Stimulated activated CD8-positive, alpha-beta memory T cell treated with anti-CD3 and anti-CD28 coated beads, Interleukin-12 subunit alpha, Interleukin-12 subunit beta, amount 100 ng/mL, for 1 hour (primary cell): ENCODE measurements around the gene LDLRAD3.

Experiments
- DNase-seq: peaks from one replicate; pipeline ENCODE4 v3.0.0-alpha.2; 2020; ENCODE audit warnings: low read depth

LDLRAD3 gene

DNA sequence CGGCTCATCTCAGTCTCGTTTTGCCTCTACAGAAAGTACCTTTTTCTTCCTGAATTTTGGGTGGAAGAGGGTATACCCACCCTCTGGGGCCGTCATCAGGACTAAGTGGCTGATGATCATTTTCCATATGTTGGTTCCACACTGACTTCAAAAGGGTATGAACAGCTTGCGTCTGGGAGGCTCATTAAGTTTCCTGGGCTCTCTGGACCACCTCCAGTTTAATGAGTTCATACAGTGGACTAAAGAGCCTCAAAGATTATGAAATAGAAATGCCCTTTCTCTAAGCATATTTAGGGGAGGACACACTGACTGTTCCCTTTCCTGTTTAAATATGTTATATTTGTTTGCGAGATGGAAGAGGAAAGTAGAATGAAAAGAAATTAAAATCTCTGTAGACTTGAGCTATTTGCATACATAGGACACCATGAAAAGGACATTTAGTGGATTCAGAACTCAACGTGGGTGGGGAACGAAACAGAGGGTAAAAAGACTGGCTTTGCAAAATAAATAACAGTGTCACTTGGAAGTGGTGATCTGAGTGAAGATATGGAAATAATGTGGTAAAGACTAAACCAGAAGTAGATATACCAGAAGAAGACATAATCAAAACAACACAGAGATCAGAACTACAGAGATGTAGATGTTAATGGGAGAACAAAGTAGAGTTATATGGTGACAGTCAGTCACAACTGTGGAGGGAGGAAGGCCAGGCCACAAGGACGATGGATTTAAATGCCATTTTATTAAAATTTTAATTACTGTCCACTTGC is 18.7 kb downstream of the LDLRAD3 start:
- no peak for DNase-seq

DNA sequence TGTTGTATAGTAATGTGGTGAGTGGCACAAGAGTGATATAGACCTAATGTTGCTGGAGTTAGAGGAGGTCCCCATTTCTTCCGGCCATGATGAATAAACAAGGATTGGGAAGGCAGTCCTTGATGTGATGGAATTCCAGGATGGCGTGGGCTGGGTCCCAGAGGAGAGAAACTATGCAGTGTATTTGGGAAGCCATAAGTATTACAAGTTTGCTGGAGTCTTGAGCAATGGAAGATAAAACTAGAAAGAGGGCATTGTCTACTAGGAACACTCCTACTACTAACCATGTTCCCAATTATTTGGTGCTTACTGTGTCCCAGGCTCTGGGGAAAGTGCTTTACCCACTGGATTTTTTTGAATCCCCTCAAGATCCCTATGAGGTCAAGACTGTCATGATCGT is 20.0 kb downstream of the LDLRAD3 start:
- DNase-seq: no peak

DNA sequence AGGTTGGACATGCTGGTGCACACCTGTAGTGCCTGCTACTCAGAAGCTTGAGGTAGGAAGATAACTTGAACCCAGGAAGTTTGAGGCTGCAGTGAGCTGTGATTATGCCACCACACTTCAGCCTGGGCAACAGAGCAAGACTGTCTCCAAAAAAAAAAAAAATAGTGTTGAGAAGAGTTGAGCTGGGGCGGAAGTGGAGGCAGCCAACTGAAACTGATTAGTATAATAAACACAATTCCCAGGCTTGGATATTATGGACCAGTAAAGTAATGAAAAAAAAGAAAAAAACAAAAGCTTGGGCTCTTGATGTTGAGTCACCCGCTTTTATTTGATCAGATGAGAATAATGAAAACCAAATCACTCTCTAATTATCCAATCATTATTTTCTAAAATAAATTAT is 21.0 kb downstream of the LDLRAD3 start:
- DNase-seq: no peak

DNA sequence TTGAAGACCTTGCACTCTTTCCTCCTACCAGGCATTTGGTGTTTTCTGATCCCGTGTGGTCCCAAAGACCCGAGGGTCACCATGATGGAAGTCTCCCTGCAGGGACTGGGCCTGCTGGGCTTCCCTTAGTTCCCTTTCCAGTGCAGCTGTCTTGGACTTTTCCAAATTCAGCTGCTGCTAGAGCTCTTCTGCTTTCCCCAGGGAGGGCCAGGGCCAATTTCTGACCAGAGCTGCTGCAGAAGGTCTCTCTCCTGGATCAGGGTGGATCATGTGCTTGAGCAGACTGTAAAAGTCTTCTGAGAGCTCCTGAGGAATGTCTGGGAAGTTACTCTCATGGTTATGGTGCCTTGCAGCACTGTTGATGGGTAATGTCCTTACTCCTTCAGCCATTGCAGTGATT is 23.2 kb downstream of the LDLRAD3 start:
- no peak for DNase-seq

DNA sequence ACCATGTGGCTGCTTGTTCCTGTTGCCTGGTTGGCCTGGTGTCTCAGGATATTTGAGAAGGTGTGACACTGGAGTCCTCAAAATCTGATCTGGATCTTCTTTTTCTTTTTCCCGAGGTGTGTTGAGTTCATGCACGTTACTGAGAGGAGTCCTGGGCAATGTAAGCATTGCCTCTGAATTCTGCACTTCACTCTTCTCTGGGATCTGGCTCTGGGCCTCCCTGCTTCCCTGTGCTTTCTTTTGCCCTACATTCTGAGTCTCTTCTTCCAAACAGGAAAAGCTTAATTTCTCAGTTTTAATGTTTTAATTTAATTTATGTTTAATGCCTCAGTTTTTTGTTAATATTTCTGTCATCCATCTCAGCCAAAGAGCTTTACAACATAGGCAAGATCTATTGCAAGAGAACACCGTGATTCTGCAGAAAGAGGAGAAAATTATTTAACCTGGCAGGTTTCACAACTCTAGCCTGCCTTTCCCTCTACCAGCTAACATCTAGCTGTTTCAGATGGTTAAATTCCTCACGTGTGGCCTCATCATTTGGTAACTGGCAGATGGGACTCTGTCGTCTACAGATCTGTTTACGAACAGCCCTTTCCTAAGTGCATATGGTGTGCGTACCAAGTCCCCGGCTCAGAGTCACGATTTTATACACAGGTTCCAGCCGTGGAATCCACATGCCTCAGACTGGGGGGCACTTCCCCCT is 24.7 kb downstream of the LDLRAD3 start:
- DNase-seq: no peak

DNA sequence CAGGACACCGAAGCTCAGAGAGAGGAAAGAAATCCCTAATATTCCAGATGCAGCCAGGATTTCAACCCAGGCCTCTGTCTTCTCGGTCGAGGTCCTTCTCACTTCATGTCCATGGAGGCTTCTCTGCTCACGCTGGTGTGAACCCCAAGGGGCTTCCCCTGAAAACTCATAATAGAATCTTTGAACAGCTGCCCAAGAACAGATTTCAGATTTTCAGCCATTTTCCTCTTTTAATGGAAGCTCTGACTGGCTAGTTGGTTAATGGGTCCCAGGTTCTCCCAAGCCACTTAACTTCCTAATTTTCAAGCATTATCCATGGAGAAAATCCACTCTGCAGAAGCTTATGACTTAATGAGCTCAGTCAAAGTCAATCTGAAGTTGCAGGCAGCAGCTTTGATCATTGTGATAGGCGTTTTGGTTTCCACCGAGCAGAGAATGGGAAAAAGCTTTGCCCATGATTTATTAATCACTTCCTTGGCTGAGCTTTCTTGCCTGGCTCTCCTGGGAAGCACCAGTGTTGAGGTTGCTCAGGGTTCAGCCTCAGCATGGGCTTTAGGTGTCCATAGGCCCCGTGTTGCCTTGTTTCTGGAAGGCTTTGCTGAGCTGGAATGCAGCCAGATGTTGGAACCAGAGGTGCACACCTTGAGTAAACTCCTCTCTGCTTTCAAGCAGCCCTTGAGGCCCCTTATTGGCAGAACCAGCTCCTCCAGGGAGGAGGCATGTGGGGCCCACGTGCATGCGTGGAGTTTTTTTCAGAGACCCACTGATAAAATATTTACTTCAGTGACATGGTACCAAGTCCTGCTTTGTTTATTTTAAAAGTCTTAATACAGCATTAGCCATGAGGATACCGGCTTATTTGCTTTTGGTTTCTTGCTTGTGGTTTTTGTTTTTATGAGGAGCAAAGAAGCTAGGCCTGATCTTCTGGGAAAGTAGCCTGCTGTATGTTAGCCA is 25.5 kb downstream of the LDLRAD3 start:
- no peak for DNase-seq

- no peak for DNase-seq
These were observed 26.6 kb downstream of the LDLRAD3 start for GRCh38 chr11:35970445-35970844.

DNA sequence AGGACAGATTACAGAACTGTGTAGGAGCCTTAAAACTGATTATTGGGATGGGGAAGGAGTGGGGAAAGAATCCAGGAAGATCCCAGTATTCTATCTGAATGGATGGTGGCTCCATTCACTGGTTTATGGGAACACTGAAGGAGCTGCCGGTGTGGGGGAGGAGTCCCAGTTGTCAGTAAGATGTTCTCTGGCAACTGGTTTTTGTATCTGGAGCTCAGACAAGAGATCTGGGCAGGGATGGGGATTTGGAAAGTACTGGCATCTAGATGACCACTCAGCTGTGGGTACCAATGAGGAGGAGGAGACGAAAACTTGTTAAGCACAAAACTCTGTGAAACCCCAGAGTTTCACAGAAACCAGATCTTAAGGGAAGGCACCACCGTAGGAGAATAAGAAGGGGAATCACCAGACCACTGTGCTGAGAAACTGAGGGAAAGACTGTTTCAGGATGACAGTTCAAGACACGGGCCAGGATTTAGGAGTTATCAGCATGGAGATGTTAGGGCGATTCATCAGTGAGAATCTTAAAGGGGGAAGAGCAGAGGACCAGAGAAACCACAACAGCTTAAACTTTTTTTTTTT is 28.1 kb downstream of the LDLRAD3 start:
- no peak for DNase-seq

DNA sequence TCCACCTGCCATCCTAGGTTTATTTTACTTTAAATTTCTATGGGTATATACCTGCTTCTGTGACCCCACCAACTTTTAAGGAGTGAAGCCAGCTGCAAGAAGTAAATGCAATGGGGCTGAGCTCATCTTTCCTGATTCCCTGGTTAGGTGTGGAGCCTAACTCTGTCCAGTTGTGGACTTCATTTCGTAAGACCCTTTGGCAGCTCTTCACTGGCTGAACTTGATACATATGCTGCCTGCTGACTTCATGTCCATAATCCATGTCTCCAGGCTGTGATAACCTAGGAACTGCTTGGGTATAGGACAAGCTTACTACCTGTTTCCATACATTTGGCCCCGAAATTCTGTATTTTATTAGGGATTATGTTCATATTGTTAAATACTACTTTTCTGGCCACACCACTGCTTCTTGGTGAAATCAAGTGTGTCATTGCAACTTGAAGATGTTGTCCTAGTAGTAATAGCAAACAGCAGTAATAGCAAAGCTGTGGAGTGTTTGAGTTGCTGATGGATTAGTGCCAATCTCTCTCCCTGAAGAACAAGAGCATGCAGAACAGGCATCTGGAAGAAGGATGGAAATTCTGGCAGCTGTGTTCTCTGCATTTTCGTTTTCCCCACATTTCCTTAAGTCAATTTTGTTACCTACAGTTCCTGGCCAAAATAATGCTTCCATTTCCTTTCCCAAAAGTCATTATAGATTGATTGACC is 31.2 kb downstream of the LDLRAD3 start:
- DNase-seq: no peak

- no peak for DNase-seq
These were observed 32.6 kb downstream of the LDLRAD3 start for GRCh38 chr11:35976434-35976833.

DNA sequence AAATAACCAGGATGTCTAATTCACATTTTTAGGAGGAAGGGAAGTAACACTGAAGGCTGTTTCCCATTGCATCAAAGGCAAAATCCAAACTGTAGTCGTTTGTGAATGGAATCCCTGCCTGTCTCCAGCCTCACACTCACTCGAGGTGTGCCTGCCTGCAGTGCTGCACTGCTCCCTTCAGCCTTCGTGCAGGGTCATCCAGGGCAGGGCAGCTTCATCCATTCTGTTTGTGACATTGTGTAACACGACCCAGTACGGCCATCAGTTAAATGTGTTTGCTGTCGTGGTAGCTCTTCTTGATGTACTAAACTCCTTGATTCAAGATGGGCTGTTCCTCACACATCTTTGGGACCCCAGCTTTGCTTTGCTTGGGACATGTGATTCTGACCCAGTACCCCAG is 34.3 kb downstream of the LDLRAD3 start:
- DNase-seq: no peak

- DNase-seq: no peak
These were observed 35.0 kb downstream of the LDLRAD3 start for GRCh38 chr11:35978891-35979290.

DNA sequence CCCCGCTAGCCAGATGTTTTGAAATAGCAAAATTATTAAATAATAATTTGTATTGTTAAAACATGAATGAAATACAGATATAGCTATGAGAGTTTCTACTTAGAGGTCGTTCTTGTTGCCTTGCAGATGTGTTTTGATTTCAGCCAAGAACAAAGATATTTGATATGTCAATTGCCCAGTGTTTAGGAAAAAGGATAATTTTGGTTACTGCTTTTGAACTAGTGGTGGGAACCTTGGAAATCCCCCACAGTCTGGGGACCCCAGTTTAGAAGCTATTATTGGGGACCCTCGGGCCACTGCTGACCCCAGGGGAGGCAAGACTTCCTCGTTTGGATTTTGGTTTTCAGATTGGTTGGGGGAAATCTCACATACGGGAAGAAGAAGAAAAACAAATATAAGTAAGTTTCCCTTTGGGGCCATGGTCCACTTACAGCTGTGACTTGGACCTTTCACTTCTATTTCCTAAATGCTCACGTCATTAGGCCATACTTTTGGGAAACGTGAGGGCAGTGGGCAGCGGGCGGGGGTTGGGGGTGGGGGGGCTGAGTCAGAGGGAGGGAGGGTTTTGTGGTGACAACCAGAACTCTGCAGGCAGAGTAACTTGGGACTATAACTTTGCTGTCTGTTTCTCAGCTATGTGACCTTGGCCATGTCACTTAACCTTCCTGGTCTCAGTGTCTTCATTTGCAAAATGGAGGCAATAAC is 37.0 kb downstream of the LDLRAD3 start:
- DNase-seq: no peak

DNA sequence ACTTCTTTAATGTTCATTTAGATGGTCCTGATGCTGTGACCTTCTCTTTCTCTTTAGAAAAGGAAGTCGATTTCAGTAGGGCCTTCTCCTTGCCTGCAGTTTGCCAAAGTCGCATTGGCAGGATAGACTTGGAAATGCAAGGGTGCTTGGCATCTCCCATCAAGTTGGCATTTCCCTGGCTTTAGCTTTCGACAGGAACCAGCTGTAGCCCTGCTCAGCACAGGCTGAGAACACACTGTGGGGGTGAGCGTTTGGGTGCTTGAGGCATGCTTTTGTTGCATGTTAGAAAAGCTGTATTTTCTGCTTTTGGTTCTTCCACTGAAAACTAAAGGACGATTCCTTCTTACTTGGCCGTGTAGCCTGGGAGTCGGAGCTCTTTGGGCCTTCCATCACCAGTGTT is 37.7 kb downstream of the LDLRAD3 start:
- no peak for DNase-seq

DNA sequence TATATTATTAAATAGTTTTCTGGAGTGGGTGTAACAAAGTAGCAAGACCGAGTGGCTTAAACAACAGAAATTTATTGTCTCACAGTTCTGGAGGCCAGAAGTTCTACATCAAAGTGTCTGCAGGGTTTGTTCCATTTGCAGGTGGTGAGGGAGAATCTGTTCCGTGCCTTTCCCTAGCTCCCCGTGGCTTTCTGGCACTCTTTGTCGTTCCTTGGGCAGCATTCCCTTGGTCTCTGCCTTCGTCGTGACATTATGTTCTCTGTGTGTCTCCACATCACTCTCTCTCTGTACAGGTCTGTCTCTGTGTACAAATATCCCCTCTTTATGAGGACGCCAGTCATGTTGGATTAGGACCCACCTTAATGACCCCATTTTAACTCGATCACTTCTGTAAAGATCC is 38.2 kb downstream of the LDLRAD3 start:
- DNase-seq: no peak

GRCh38 chr11:35983981-35984380 is 40.1 kb downstream of the LDLRAD3 start:
- no peak for DNase-seq

DNA sequence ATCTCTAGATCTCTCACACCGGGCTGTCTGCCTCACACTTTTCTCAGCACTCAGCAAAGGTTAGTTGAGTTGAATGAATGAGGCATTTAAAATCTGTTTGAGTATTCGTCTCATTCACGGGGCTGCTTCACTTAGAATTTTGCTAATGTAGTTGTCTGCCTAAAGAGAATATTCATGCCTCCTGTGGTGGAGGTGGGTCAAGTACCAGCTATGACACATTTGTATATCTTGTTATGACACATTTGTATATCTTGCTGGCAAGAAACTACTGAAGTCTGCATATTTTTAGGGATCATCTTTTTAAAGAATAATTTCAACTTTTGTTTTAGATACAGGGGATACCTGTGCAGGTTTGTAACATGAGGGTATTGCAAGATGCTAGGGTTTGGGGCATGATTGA is 43.1 kb downstream of the LDLRAD3 start:
- DNase-seq: no peak

GRCh38 chr11:35990170-35990569 is 46.3 kb downstream of the LDLRAD3 start:
- no peak for DNase-seq

- no peak for DNase-seq
These were observed 47.0 kb downstream of the LDLRAD3 start for GRCh38 chr11:35990816-35991215.

- DNase-seq: no peak
These were observed 48.7 kb downstream of the LDLRAD3 start for GRCh38 chr11:35992548-35992947.

- DNase-seq: no peak
These were observed 50.6 kb downstream of the LDLRAD3 start for GRCh38 chr11:35994421-35994820.
